ENCODE results near the gene LINGO1. TPM values are rescaled to one million over a fixed set of nuclear protein-coding genes. Genes with fewer than 3 reads are reported as not detected.

LINGO1 gene
- total and polyA plus RNA-seq, 2 donors (not counting 3 experiments of a cell fraction or from before 2014, with no cell fraction given) = 0.15 to 0.33 TPM

DNA sequence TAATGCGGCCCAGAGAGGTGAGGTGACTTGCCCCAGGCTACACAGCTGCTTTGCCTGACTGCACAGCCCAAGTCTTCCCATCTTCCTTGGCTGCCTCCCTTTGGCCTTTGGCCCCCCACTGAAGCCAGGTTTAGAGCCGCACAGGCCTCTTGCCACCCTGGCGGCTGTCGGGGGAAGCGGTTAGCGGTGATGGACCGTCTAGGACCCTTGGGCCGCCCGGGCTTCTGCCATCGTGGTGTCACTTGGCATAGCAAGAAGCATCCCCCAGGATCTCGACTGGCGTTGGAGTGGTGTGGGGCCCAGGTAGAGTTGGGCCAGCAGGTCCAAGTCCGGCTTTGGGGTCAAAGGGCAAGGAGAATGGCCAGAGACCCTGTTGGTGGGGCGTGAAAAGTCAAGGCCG, 61.0 kb downstream of the LINGO1 start:
- Histone ChIP-seq H3K9me1 (replicated peaks; ENCODE audit: control insufficient read depth, extremely low read depth, insufficient read depth, low read length) (no peaks in the 10 kb centered on the region), H3K27ac (ENCODE audit: insufficient read depth, low read depth, low read length) (no peak overlapping the region), H3K9me3 (replicated peaks; ENCODE audit: control insufficient read depth, insufficient read depth, low read length) (no peaks in the 10 kb centered on the region), H3K36me3 (ENCODE audit: control insufficient read depth in 2 of 2, extremely low read depth in 1 of 2, insufficient read depth in 2 of 2, low read length in 2 of 2) (no peaks in the 10 kb centered on the region), H3K4me1 (ENCODE audit: control insufficient read depth, extremely low read depth, insufficient read depth, low read length) (no peaks in the 10 kb centered on the region), H3K27me3 (ENCODE audit: control insufficient read depth in 2 of 2, insufficient read depth in 2 of 2, low read length in 2 of 2) (no peaks in the 10 kb centered on the region), H4K20me1 (replicated peaks; ENCODE audit: control insufficient read depth, extremely low read depth, insufficient read depth, low read length) (no peaks in the 10 kb centered on the region), H2AFZ (ENCODE audit: low read depth, low read length) (no peak overlapping the region), H3K4me3 (replicated peaks in 1 of 3; ENCODE audit: insufficient read depth in 1 of 3, low read depth in 1 of 3, low read length in 3 of 3) (no peak overlapping the region), H3K79me2 (ENCODE audit: control insufficient read depth, insufficient read depth, low read length) (no peaks in the 10 kb centered on the region), H3K9ac (replicated peaks; ENCODE audit: extremely low read depth, insufficient read depth, low read length) (no peak overlapping the region), H3K4me2 (ENCODE audit: insufficient read depth, low read length) (no peak overlapping the region)
- ChIA-PET CTCF (no interaction called here), POLR2A (no interaction called here)
- FAIRE-seq (no peak), DNase-seq (ENCODE audit: low read depth, low spot score) (no peak)
- intact Hi-C loops (cut with micrococcal nuclease) = no loop called here
- no TSS peak for BruUV-seq (replicated peaks)
- TF ChIP-seq JUN (IDR thresholded peaks at IDR 0.05; ENCODE audit: borderline replicate concordance, insufficient read depth, insufficient read length, low read depth) = no peak
- no peak for TF ChIP-seq GATA2 (IDR thresholded peaks at IDR 0.05; ENCODE audit: insufficient read depth, insufficient read length, low read depth, low read length)
- no peak for TF ChIP-seq MYC (IDR thresholded peaks at IDR 0.05; ENCODE audit: low read depth, low read length)
- TF ChIP-seq FOS (IDR thresholded peaks at IDR 0.05; ENCODE audit: borderline replicate concordance, insufficient read depth, low read length) = no peak
- no peak for TF ChIP-seq POLR2A (IDR thresholded peaks at IDR 0.05; ENCODE audit: low read depth, low read length)
- no peak for TF ChIP-seq EZH2 (IDR thresholded peaks at IDR 0.05; ENCODE audit: borderline replicate concordance, low read depth, low read length, severe bottlenecking)
- no peak for TF ChIP-seq POLR2AphosphoS5 (IDR thresholded peaks at IDR 0.05; ENCODE audit: insufficient read depth, low read depth, low read length)
- TF ChIP-seq, protein P1, sequence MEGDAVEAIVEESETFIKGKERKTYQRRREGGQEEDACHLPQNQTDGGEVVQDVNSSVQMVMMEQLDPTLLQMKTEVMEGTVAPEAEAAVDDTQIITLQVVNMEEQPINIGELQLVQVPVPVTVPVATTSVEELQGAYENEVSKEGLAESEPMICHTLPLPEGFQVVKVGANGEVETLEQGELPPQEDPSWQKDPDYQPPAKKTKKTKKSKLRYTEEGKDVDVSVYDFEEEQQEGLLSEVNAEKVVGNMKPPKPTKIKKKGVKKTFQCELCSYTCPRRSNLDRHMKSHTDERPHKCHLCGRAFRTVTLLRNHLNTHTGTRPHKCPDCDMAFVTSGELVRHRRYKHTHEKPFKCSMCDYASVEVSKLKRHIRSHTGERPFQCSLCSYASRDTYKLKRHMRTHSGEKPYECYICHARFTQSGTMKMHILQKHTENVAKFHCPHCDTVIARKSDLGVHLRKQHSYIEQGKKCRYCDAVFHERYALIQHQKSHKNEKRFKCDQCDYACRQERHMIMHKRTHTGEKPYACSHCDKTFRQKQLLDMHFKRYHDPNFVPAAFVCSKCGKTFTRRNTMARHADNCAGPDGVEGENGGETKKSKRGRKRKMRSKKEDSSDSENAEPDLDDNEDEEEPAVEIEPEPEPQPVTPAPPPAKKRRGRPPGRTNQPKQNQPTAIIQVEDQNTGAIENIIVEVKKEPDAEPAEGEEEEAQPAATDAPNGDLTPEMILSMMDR (IDR thresholded peaks at IDR 0.05; ENCODE audit: extremely low read depth in 1 of 2, insufficient read depth in 1 of 2, low read depth in 1 of 2, low read length in 2 of 2) = no peak
- TF ChIP-seq, protein P2, sequence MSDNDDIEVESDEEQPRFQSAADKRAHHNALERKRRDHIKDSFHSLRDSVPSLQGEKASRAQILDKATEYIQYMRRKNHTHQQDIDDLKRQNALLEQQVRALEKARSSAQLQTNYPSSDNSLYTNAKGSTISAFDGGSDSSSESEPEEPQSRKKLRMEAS (IDR thresholded peaks at IDR 0.05; ENCODE audit: insufficient read depth, insufficient read length) = no peak
- dilution Hi-C loops (cut with MboI; ENCODE audit: extremely low pct_ligation_motif_present, low sequenced_read_pairs) = no loop called here

All from endothelial cell of umbilical vein (primary cell).